ENCODE measurements around the gene PAIP2.

Gene PAIP2

DNA sequence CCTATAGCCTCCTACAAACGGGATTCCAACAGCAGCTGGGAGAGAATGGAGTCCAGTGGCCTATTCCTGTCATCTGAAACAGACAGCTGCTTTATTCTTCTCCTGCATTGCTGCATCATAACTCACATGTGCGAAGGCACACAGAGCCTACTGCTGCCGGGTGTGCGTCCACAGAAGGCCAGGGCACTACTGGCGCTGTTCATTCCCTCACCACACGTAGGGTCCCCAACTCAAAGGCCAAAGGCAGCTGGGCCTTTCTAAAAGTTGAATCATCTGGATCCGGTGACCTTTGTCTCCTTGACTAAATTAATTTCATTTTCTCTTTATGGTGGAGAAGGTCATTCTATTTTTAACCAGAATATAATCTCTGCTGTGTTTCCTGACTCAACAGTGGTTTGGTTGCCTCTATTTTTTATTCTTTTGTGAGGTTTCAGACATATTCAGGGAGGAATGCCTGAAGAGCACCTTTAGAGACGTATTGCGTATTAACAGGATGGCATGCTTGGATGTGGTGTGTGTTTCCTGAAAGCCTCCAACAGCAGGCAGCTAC lies 73.0 kb downstream of the PAIP2 start:
- no peak for DNase-seq

DNA sequence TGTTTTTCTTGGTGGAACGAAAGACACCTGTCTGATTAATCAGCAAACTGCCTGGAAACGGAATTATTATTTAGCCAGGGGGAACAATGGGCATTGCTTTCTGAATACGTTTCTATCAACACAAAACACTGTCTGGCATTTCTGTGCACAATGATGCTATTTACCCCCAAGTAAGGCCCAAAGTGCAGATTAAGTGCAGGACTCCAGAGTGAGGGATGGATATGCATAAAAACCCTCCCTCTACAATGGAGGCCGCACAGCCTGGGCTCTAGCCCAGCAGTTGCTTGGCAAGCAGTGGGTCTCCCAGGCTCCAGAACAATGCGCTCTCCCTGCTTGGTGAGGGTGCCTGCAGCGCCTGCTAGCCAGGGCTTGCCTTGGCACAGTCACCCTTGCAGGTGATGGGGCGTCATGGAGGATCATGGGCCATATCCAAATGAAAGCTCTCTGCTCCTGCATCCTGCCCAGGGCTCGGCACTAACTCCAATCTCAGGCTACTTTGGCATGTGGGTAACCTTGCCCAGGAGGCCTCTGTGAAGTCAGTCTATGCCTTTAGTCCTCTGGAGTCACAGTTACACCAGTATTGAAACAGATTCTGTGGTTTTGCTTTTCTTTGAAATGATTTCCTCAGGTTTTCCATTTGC lies 73.7 kb downstream of the PAIP2 start:
- DNase-seq = no peak

- no peak for DNase-seq
Measured at GRCh38 chr5:139415869-139416268, 74.2 kb downstream of the PAIP2 start.

- DNase-seq = no peak
Measured at GRCh38 chr5:139416651-139417050, 75.0 kb downstream of the PAIP2 start.

- DNase-seq = no peak
Measured at GRCh38 chr5:139417214-139417613, 75.6 kb downstream of the PAIP2 start.

- DNase-seq = no peak
Measured at GRCh38 chr5:139418793-139419192, 77.1 kb downstream of the PAIP2 start.
